Activated CD4-positive, alpha-beta T cell treated with anti-CD3 and anti-CD28 coated beads for 36 hours (primary cell): ENCODE data around the gene EWSR1. TPM values are rescaled to one million over a fixed set of nuclear protein-coding genes. Genes with fewer than 3 reads are reported as not detected.

Experiments used
- ATAC-seq: fragments of 200-7000 bp; cut with Tn5 transposase; one replicate; pipeline ENCODE4 v1.10.0; 2021; ENCODE audit warnings: mild to moderate bottlenecking, moderate library complexity
- CTCF ChIA-PET: fragments of 350-600 bp; sonication (Branson Sonifier 250); formaldehyde crosslinking; loops from one replicate; lab custom pipeline; 2021; ENCODE audit warnings: antibody characterized with exemption; lab: Charles Lee
- POLR2A ChIA-PET: fragments of 350-600 bp; sonication (Branson Sonifier 250); formaldehyde crosslinking; loops from one replicate; lab custom pipeline; 2021; ENCODE audit warnings: antibody characterized with exemption, inconsistent platforms; lab: Charles Lee
- DNase-seq: peaks from one replicate; pipeline ENCODE4 v3.0.0-alpha.2; 2020
- H3K27ac Mint-ChIP-seq: one replicate; pipeline ENCODE4 v1.8.0; 2021; ENCODE audit warnings: mixed read lengths
- H3K27me3 Mint-ChIP-seq: one replicate; pipeline ENCODE4 v1.8.0; 2021; ENCODE audit warnings: mixed read lengths
- H3K36me3 Mint-ChIP-seq: one replicate; pipeline ENCODE4 v1.8.0; 2021; ENCODE audit warnings: low read depth, mixed read lengths
- H3K4me1 Mint-ChIP-seq: one replicate; pipeline ENCODE4 v1.8.0; 2021; ENCODE audit warnings: mixed read lengths
- H3K4me3 Mint-ChIP-seq: one replicate; pipeline ENCODE4 v1.8.0; 2021; ENCODE audit warnings: mild to moderate bottlenecking, moderate library complexity, mixed read lengths
- H3K9me3 Mint-ChIP-seq: one replicate; pipeline ENCODE4 v1.8.0; 2021; ENCODE audit warnings: low read depth, mixed read lengths
- intact Hi-C, 2 experiments: fragments of 100-400 bp; cut with DNase I in 1 of 2; cut with micrococcal nuclease in 1 of 2; formaldehyde crosslinking; loops; one replicate each; pipeline versions ENCODE4 v1.14.2 to v1.15.1; 2022 to 2024; cut with DNase I, micrococcal nuclease
- total RNA-seq, 2 experiments: library from RNA; stranded (reverse); gene quantifications; one replicate each; pipeline ENCODE4 v1.2.3, GENCODE V29; 2021

The EWSR1 gene
- total RNA-seq, 2 experiments from 2014 or later = 326 to 567 TPM

DNA sequence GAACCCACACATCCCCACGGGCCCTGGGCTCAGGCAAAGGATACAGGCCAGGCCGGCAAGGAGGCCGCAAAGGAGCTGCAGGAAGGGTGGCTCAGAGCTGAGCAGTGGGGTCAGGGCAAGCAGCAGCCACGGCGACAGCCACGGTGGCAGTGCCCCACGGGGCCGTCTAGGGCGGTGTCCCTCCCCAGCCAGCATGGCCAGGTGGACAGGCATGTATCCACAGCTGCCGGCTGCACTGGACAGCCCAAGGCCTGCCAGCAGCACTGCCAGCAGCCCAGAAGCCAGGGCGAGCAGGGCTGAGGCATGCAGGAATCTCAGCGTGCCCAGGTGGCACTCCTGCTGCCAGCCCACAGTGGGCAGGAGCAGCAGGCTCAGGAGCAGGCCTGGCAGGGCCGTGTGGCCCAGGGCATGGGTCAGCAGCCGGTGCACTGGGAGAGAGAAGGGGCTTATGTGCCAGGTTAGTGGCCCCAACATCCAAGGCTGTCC is 4.2 kb upstream of the EWSR1 start:
- intact Hi-C loops = loop anchor here in 1 of 2 experiments (10.0 kb wide), 1 partner anchor 379 kb away; the partner anchor contains the start of gene ZNRF3
- Mint-ChIP-seq H3K4me1 (peaks cover 8% of the 10 kb centered on the region), H3K27ac (no peak overlapping the region), H3K27me3 (no peaks in the 10 kb centered on the region), H3K4me3 (no peak overlapping the region), H3K36me3 (peaks cover 19% of the 10 kb centered on the region), H3K9me3 (no peaks in the 10 kb centered on the region)
- CTCF ChIA-PET = interaction anchor here (0.6 kb wide), 1 partner anchor 487 kb away, joined by 3 read pairs; no protein-coding TSS in a partner anchor
- POLR2A ChIA-PET = no interaction called here
- no peak for ATAC-seq
- DNase-seq = no peak

DNA sequence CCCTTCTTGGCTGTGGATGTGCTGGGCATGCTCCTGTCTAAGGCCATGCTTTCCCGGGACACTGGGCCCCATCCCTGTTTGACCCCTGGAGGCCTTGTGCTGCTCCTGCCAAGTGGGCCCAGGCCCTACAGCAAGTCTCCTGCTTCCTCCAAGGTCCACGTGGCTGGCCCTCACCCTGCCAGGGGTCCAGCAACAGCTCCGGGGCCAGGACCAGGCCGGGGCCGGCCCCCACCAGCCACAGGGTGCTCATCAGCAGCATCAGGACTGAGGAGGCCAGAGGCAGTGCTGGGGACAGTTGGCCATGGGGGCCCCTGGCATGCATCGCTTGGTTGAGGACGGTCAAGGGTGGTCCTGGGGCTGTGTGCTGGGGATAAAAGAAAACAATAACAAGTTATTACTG is 2.8 kb upstream of the EWSR1 start:
- intact Hi-C loops = loop anchor here in 1 of 2 experiments (10.0 kb wide), 1 partner anchor 381 kb away; the partner anchor contains the start of gene ZNRF3
- POLR2A ChIA-PET = no interaction called here
- DNase-seq = no peak
- H3K27me3 Mint-ChIP-seq = no peaks in the 10 kb centered on the region
- peaks cover 33% of the 10 kb centered on the region for H3K36me3 Mint-ChIP-seq
- H3K9me3 Mint-ChIP-seq = no peaks in the 10 kb centered on the region
- no peak overlapping the region for H3K27ac Mint-ChIP-seq
- no peak overlapping the region for H3K4me3 Mint-ChIP-seq
- ATAC-seq = no peak
- CTCF ChIA-PET = no interaction called here
- peaks cover 11% of the 10 kb centered on the region for H3K4me1 Mint-ChIP-seq

DNA sequence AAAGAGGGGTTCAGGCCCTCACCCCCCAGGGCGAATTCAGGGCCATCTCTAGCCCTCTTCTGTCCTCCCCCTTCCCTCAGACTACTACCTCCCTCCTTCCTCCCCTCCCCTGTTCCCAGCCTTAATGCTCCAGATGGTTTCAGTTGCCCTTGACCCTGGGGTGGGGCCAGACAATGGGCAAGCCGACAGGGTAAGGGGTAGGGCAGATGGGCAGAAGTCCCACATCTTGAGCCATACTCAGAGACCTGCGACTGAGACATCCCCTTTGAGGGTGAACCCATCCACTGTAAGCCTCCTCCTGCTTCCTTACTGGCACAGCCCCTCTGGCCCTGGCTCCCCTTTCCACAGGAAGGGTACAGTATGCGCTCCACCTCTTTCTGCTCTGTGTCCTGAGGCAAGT is 2.1 kb upstream of the EWSR1 start:
- intact Hi-C loops = loop anchor here (2.0 to 10.0 kb wide), 2 partner anchors 193 to 381 kb away; partner anchors contain the start of genes KREMEN1 (in 1 of the 2) and ZNRF3 (in 1 of the 2)
- ChIA-PET CTCF (no interaction called here), POLR2A (no interaction called here)
- Mint-ChIP-seq H3K27me3 (no peaks in the 10 kb centered on the region), H3K36me3 (peaks cover 39% of the 10 kb centered on the region), H3K4me1 (peaks cover 17% of the 10 kb centered on the region), H3K27ac (no peak overlapping the region), H3K4me3 (peak overlapping the region; percentile 91), H3K9me3 (no peaks in the 10 kb centered on the region)
- ATAC-seq (no peak), DNase-seq (no peak)

DNA sequence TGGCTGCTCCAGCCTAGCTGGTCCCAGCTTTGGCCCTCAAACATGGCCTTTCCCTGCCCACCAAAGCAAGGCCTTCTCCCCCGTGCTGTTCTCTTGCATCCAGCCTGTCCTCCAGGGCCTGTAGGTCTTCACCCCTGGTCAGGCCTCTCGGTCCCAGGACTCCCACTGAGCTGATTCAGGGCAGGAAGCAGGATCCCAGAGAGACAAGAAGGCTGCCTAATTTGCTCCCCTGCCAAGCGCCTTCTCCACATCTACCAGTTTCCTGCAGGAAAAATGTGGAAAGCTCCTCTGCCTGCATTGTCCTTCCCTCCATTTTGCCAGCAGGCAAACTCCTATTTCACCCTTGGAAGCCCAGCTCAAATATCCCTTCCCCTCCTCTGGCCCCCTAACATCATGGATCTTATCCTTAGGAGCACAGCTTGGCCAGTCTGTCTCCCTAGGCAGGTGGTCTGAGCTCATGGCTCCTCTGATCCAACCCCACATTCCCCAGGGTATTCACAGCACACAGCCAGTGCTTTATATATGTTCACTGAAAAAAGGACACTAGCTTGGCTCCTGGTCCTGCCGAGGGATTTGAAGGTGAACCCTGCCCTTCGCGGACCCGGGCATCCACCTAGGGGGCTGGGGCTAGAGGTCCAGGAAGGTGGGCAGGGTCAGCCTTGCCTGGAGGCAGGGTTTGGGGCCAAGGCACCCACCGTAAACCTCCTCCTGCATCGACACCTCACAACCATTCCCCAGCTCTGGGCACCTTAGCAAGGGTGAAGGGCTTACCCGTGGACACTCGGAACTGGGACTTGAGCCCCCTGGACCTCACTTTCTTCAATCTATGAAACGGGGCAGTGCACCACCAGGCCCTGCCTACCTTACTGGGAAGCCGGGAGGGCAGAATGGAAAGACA is 1.3 kb upstream of the EWSR1 start:
- DNase-seq (no peak), ATAC-seq (no peak)
- peak overlapping the region; percentile 91 for H3K4me3 Mint-ChIP-seq
- no peaks in the 10 kb centered on the region for H3K9me3 Mint-ChIP-seq
- H3K27ac Mint-ChIP-seq = peak overlapping the region; percentile 88
- ChIA-PET POLR2A (interaction anchor here (0.6 to 0.8 kb wide), 2 partner anchors 12 to 46 kb away, joined by 3 to 4 read pairs; no protein-coding TSS in a partner anchor), CTCF (interaction anchor here (1.0 to 1.4 kb wide), 3 partner anchors 10 to 46 kb away, joined by 3 to 7 read pairs (median 5); no protein-coding TSS in a partner anchor)
- H3K27me3 Mint-ChIP-seq = no peaks in the 10 kb centered on the region
- H3K4me1 Mint-ChIP-seq = peaks cover 26% of the 10 kb centered on the region
- intact Hi-C loops = loop anchor here (1.0 to 10.0 kb wide), 3 partner anchors 194 to 384 kb away; partner anchors contain the start of genes ZNRF3 (in 2 of the 2) and KREMEN1 (in 1 of the 2)
- peaks cover 46% of the 10 kb centered on the region for H3K36me3 Mint-ChIP-seq

DNA sequence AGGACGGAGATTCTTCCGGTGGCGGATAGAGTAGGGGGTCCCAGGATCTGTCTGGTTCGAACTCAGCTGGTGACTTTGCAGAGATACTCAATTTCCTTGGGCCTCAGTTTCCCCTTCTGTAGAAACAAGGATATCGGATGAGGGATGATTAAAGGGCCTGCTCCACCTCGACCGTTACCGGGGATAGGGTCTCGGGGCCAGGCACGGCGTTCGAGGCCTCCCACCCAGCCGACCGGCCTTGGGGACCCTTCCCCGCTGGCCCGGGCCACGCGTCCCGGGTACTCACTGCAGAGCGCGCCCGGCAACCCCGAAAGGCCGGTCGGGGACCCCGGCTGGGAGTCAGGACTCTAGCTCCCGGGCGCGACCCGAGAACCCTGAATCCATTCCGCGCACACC is 608 bp upstream of the EWSR1 start:
- H3K4me1 Mint-ChIP-seq = peaks cover 33% of the 10 kb centered on the region

DNA sequence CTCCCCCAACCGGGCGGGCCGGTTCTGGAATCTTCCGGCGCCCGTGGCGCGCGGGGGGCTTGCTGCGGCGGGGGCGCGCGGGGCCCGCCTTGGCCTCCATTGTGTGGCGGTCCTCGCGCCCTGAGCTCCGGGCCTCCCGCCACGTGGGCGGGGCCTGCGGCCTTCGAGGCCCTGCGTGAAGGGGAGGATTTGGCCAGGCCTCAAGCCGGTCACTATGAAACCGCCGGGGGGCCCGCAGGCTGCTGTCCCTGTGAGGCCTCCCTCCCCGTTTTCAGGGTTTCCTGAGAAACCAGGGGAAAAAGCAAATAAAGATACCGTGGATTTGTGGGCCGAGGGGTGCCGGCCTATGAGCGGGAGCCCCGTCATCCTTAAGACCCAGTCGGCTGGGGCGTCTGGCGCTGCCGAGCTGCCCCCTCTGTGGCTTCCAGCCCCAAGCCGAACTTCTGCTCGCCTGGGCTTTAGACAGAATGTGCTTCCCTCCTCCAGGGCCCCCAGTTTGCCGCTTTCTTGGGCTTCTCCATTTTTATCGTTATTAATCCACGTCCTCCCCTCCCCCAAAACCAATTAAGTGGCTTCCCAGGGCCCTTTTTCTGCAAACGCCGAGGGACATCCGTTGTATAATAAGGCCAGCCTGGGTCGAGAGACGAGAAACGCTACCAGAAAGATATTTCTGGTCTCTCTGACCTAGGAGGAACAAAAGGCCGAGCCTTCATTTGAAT is 602 bp downstream of the EWSR1 start:
- peak overlapping the region; percentile 97 for H3K27ac Mint-ChIP-seq
- peak; percentile 62 for DNase-seq
- CTCF ChIA-PET = interaction anchor here (1.0 to 1.4 kb wide), 2 partner anchors 8 to 23 kb away, joined by 4 to 5 read pairs; no protein-coding TSS in a partner anchor
- H3K9me3 Mint-ChIP-seq = no peaks in the 10 kb centered on the region
- intact Hi-C loops = loop anchor here (1.0 to 10.0 kb wide), 8 partner anchors 120 to 1350 kb away; partner anchors contain the start of genes AP1B1 (in 1 of the 2), CCDC117 (in 1 of the 2), CHEK2 (in 1 of the 2) and PITPNB (in 1 of the 2)
- H3K27me3 Mint-ChIP-seq = no peaks in the 10 kb centered on the region
- peaks cover 63% of the 10 kb centered on the region for H3K36me3 Mint-ChIP-seq
- POLR2A ChIA-PET = no interaction called here
- peak overlapping the region; percentile 91 for H3K4me3 Mint-ChIP-seq
- ATAC-seq = peak; percentile 14
- H3K4me1 Mint-ChIP-seq = peaks cover 45% of the 10 kb centered on the region

More for the DNA sequence above, 608 bp upstream of the EWSR1 start:
- Mint-ChIP-seq H3K27me3 (no peaks in the 10 kb centered on the region), H3K27ac (peak overlapping the region; percentile 97), H3K4me3 (peak overlapping the region; percentile 91), H3K36me3 (peaks cover 52% of the 10 kb centered on the region), H3K9me3 (no peaks in the 10 kb centered on the region)
- no peak for DNase-seq
- CTCF ChIA-PET = interaction anchor here (1.0 to 1.4 kb wide), 3 partner anchors 9 to 46 kb away, joined by 3 to 7 read pairs (median 5); no protein-coding TSS in a partner anchor
- no peak for ATAC-seq
- intact Hi-C loops = loop anchor here (1.0 to 10.0 kb wide), 3 partner anchors 195 to 384 kb away; partner anchors contain the start of genes ZNRF3 (in 2 of the 2) and KREMEN1 (in 1 of the 2)
- POLR2A ChIA-PET = no interaction called here

DNA sequence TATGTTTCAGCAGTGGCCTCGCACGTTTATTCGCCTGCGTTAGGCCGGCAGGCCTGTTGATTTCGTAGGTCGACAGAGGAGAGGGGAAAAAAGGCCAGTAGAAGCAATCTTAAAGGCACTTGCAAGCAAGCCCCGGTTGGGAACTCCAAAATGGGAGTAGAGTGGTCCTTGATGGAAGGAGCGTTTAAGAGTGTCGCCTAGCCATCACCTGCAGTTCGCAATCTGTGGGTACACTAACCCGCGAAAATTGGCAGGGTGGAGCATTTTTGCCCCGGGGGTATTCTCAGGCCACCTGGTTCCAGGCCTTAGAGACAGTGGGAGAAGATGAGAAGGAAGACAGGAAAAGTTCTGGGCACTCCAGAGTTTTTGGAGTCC is 1.1 kb downstream of the EWSR1 start:
- intact Hi-C loops = loop anchor here (2.0 to 10.0 kb wide), 3 partner anchors 384 to 1350 kb away; partner anchors contain the start of genes CCDC117 (in 1 of the 2), PITPNB (in 1 of the 2) and ZNRF3 (in 1 of the 2)
- DNase-seq (peak; percentile 13), ATAC-seq (no peak)
- Mint-ChIP-seq H3K4me3 (peak overlapping the region; percentile 91), H3K27me3 (no peaks in the 10 kb centered on the region), H3K27ac (peak overlapping the region; percentile 82), H3K4me1 (peaks cover 50% of the 10 kb centered on the region), H3K36me3 (peaks cover 68% of the 10 kb centered on the region), H3K9me3 (no peaks in the 10 kb centered on the region)
- CTCF ChIA-PET = interaction anchor here (1.4 kb wide), 1 partner anchor 18 kb away, joined by 6 read pairs; no protein-coding TSS in a partner anchor
- POLR2A ChIA-PET = interaction anchor here (2.3 kb wide), 1 partner anchor 13 kb away, joined by 8 read pairs; no protein-coding TSS in a partner anchor

DNA sequence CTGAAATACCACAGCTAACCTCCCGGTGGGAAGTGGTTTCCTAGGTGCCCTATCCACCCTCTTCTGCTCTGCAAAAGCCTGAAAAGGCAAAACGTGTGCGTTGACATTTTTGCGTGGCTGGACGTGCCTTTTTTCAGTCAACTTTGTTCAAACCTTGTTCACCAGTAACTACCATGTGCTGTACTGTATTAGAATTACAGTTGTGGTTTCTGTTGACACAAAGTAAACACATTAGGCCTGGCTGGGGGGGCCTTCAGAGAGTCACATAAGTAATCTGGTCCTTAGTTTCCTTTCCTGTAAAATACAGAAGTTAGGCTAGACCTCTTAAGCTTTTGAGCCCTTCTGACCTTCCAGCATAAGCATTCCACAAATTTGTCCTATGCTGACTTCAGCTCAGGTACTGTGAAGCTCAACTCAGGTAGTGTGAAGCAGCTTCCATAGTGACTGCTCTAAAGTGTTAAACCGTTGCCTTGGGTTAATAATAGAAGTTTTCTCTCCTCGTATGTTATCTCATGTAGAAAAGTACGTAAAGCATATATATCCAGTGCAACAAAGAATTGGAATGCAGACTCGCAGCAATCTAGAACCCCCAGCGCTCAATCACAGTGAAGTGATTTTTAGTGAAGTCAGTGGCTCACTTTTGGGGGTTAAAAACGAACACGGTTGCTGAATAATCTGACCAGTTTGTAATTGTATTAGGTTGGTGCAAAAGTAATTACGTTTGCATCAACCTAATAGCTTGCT is 1.8 kb downstream of the EWSR1 start:
- Mint-ChIP-seq H3K36me3 (peaks cover 70% of the 10 kb centered on the region), H3K4me1 (peaks cover 56% of the 10 kb centered on the region), H3K9me3 (no peaks in the 10 kb centered on the region), H3K4me3 (peak overlapping the region; percentile 91), H3K27ac (peak overlapping the region; percentile 82), H3K27me3 (no peaks in the 10 kb centered on the region)
- ATAC-seq = no peak
- ChIA-PET CTCF (interaction anchor here (1.1 to 1.4 kb wide), 2 partner anchors 18 to 36 kb away, joined by 3 to 6 read pairs; no protein-coding TSS in a partner anchor), POLR2A (interaction anchor here (1.0 to 2.3 kb wide), 2 partner anchors 12 to 31 kb away, joined by 3 to 8 read pairs; no protein-coding TSS in a partner anchor)
- intact Hi-C loops = loop anchor here (2.0 to 10.0 kb wide), 4 partner anchors 37 to 1351 kb away; partner anchors contain the start of genes CCDC117 (in 1 of the 2), GAS2L1 (in 1 of the 2), PITPNB (in 1 of the 2) and ZNRF3 (in 1 of the 2)
- peak; percentile 21 for DNase-seq

DNA sequence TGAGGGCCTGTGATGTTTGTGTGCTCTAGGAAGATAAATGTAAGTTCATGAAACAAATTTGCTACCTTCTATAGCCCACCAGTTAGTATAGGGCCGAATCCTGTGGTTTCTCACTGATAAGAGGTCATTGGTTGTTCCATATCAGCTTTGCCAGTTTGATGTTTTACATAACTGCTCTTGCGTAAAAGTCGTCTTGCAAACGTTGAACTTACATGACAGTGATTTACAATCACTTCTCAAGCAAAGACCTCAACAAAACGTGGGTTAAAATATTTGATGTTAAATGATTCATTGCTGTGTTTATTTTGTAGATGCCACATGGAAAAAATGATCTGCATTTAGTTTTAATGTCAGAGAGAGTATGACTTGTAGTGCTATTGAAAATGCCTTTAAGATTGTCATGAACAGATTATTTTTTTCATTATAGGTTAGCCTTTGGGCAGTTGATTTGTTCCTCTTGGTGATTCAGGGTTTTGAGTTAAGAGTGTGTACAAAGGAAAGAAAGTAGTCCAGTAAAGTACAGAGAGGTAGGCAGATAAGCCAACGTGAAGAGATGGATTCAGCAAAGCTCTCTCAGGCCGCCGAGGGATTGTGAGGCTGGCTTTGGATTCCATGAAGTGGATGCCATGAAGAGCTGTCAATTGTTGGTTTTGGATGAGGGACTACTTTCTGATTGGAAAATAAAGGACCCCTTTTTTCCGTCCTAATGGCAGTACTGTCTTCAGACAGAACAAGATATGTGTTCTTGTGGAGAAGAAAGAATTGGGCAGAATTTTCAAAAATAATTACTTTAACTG is 2.6 kb downstream of the EWSR1 start:
- H3K27me3 Mint-ChIP-seq = no peaks in the 10 kb centered on the region
- peak overlapping the region; percentile 82 for H3K27ac Mint-ChIP-seq
- H3K4me3 Mint-ChIP-seq = peak overlapping the region; percentile 91
- DNase-seq (no peak), ATAC-seq (no peak)
- peaks cover 77% of the 10 kb centered on the region for H3K36me3 Mint-ChIP-seq
- peaks cover 62% of the 10 kb centered on the region for H3K4me1 Mint-ChIP-seq
- intact Hi-C loops = loop anchor here in 1 of 2 experiments (5.0 kb wide), 1 partner anchor 37 kb away; the partner anchor contains the start of gene GAS2L1
- no peaks in the 10 kb centered on the region for H3K9me3 Mint-ChIP-seq
- ChIA-PET POLR2A (interaction anchor here (0.8 to 2.3 kb wide), 6 partner anchors 9 to 88 kb away, joined by 3 to 8 read pairs (median 6); no protein-coding TSS in a partner anchor), CTCF (interaction anchor here (0.5 to 1.8 kb wide), 4 partner anchors 17 to 302 kb away, joined by 3 to 6 read pairs (median 4); no protein-coding TSS in a partner anchor)
